ENCODE results near the gene MCF2.

GRCh38 chrX:139563251-139563650 lies 144.7 kb downstream of the MCF2 start:
- TF ChIP-seq CTCF (IDR thresholded peaks at IDR 0.05), result no peak
- no peak for TF ChIP-seq POLR2A (IDR thresholded peaks at IDR 0.05)

Data from testis (tissue), 2 donors.